NCI-H1436 treated with DMSO at 0.1 percent for 48 hours (cell line): ENCODE data around the gene PPARGC1A.

Experiments
- DNase-seq: peaks from one replicate; lab custom pipeline; 2025; lab: John Stamatoyannopoulos, UW

The PPARGC1A gene

DNA sequence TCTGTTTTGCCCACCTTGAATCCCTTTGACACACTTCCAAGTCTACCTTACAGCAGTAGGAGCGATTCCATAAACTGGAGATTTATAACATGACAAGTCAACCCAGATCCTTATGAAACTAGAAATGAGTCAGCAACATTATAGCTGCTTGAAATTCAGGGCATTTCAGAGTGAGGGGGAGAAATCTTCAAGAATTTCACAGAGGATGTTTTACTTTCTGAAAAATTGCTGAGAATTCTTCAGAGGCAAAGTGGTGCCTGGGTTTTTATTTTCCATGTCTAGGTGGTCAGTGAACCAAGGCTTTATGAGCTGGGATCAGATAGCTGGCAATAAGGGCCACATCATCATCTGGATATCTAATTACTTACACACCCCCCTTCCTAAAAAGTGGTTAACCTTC, 119.8 kb downstream of the PPARGC1A start:
- DNase-seq, result no peak

DNA sequence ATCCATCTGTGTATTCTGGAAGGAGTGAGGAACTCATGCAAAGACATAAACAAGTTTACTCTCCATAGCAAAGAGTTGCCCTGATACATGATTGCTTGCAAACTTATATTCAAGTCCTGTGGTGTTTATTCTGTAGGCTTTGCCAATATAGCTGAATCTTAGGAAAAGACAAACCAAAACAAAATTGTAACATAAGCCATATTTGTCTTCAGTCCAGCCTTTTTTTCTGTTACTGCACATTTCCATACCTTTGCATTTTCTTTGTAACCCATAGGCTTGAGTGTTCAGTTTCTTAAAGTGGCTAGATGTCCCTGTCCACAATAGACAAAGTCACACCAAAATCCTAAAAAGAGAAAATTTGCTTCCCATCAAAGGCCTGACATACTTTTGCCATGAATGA, 120.4 kb downstream of the PPARGC1A start:
- no peak for DNase-seq

DNA sequence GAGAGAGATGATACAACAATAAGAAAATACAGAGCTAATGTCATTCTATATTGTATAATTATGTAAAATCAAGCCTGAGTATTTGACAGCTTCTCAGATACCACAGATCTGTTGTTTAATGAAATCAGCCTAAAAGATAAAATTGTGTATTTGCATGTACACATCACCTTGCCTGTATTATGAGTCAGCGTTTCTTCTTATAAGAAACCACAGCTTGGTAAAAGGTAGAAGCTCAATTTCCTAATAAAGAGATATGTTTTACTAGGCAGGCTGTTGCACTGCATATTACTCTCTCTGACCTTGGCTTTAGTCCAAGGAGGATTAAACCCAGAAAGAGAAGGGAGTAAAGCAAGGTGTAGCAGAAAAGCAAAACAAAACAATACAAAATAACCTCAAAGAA, 121.3 kb downstream of the PPARGC1A start:
- DNase-seq, result no peak

DNA sequence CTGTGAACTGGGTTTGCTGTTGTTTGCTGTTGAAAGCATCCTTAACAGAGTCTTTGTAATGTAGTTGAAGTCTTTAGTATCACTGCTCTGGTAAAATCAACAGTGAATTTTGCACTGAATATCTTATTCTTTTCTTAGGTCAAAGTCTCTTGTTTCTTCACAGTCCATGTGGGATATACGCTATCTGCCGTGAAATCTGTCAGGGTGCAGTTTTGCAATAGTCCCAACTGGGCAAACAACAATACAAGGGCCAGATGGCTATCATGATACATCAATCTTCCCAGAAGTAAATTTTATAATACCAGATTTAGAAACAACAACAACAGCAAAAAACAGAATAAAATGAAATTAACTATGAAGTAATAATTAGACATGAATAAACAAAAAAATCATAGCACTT, 123.5 kb downstream of the PPARGC1A start:
- no peak for DNase-seq

DNA sequence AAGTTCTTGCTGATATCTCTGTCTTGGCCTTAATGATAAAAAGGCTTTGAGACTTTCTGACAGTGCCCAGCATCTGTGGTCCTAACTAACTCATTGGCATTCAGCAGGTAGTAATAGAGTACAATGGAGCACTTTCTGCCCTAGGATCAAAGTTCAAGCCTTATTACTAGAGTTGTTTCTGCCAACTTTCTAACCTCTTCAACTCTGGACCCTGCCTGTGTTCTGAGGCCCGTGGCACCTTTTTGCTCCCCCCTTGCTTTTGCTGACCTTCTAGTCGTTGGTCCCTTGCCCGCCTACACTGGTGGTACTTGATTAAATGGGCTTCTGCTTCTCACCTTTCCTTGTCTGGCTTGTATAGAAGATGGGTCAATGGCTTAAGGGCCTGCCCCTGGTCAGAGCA, 126.3 kb downstream of the PPARGC1A start:
- no peak for DNase-seq

DNA sequence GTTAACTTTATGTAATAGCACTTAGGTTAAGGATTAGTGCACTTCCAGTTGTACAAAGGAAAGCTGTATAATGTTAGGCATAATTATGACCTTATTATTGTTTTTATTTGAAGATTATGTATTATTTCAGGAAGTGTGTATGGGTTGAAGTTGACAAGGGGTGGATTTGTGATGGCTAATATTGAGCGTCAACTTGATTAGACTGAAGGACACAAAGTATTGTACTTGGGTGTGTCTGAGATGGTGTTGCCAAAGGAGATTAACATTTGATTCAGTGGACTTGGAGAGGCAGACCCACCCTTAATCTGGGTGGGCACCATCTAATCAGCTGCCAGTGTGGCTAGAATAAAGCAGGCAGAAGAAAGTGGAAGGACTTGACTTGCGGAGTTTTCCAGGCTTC, 127.3 kb downstream of the PPARGC1A start:
- no peak for DNase-seq

DNA sequence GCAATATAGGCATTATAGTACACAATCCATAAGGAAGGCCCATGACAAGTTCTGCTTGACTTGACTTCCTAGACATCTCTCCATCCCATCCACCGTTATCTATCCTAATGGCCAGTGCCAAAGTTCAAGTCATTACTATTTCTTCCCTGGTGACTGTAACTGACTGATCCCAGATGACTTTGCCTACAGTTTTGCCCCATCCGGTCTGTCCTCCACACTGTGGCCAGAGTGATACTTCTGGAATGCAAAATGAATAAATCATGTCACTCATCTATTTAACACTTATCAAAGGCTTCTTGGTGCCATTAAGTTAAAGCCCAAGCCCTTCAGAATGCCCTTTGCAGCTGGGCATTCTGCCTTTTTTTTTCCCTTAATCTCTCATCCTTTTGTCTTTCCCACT, 130.8 kb downstream of the PPARGC1A start:
- DNase-seq, result no peak

DNA sequence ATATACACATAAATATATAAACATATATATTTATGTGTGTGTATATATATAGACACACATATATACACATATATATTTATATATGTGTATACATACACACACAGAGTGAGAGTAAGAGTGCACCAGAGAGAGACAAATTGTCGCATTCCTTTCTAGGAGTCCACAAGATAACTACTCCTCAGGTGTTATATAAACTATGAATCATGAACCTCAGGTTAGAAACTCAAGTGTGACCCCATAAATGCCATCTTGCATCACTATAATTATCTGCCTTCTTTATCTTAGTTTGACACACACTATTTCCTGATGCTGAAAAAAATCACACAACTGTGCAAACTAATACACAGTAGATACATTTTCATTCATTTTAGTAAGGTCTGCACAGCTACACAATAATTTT, 135.2 kb downstream of the PPARGC1A start:
- DNase-seq, result no peak

DNA sequence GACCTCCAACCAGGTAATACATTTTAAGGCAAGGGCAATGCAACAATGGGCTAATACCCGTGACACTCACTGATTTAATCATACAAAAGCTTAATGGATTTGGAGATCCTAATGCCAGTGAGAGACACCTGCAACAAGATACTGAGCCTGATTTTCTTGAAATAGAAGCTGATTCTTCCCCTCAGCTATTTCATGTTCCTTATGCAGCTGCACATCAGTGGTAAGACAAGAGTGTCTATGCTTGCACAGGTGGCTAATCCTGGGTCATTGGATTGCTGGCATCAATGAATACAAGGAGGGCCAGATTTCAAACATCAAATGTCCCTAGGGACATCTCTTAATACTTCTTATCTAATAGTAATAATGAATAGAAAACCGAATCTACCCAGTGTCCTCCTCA, 139.7 kb downstream of the PPARGC1A start:
- DNase-seq, result no peak

DNA sequence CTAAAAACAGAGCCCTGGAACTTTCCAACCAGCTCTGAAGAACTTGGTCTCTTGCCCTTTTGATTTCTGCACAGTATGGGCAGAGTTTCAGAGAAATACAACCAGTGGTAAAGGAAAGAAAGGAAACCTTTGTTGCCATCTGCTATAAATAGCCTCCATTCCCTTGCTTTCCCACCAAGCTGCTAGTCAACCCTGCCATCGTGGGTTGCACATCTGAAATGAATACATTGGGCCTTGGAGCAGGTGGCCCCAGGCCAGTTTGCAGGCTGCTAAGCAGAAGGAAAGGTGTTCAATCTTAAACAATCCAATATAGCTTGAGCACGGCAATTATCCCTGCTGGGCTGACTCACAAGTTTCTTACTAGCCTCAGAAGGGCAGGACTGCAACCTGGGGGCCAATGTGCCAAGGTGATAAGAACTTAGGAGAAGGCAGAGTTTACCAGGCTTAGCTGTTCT, 142.5 kb downstream of the PPARGC1A start:
- DNase-seq, result no peak

DNA sequence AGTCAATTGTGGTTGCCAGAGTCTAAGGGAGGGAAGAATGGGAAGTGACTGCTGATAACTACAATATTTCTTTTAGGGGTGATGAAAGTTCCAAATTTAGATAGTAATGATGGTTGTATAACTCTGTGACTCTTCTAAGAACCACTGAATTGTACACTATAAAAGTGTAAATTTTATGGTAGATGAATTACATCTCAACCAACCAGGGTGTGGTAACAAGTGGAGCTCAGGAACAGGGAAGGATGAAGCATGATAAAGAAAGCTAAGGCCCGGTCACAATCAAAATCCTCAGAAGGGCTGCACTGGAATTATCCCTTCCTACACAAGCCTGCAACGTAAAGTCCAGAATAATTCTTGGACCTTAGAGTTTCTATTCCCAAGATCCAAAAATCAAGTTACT, 143.2 kb downstream of the PPARGC1A start:
- DNase-seq, result no peak

DNA sequence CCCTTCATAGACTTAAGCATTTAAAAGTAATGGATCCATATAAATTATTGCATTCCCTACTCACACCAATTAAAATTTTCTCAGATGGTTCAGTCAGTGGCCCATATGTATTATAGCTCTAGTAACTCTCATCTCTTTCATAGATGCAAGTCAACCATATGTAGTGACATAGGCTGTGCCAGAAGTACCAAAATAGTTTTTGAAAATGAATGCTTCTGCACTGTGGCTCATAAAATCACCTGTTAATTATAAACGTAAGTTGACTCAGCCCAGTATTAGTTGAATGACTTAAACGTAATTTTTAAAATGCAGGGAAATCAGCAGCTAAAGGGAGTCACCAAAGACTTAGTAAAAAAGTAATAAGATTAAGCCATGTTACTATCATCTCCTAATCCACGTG, 143.8 kb downstream of the PPARGC1A start:
- DNase-seq, result no peak

DNA sequence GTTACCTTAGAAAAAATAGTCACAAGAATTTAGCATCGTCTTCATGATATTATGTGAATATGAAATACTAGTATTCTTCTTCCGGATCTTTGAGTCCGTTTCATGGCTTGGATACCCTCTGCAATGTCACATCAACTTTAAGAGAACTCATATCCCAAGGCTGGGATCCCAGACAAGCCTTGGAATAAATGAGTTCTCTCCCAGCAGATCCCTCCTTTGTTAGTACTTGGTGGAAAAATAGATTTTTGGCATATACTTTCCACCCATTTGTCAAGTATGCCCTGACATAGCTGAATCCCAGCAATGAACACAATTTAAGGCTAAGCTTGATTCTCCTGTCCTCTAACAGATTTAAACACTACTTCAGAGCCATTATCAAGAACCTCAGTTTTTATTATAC, 144.5 kb downstream of the PPARGC1A start:
- DNase-seq, result no peak
